GM21381 (cell line): Measurements from ENCODE around the gene GLP2R.
"Not testable (repeated sequence)": the region's sequence is repeated elsewhere in the genome, so short reads cannot be mapped to it uniquely, and the experiment has no call there.

Experiments used
- ATAC-seq: cut with Tn5 transposase; IDR thresholded peaks from one replicate; pipeline ENCODE4 v1.9.1; 2021; ENCODE audit warnings: mild to moderate bottlenecking, moderate library complexity; ENCODE audit not compliant: unreplicated experiment

Gene GLP2R

GRCh38 chr17:9825641-9826150 is at the start of gene GLP2R:
Gene GLP2R, plus strand, starts transcription at chr17:9825924. Its CDS starts 140 bp downstream, at chr17:9826064.
- ATAC-seq, result no peak

GRCh38 chr17:9776911-9777310 is 48.8 kb upstream of the GLP2R start:
- ATAC-seq, result no peak

GRCh38 chr17:9780552-9780951 is 45.2 kb upstream of the GLP2R start:
- no peak for ATAC-seq

- no peak for ATAC-seq
Measured at GRCh38 chr17:9783050-9783449, 42.7 kb upstream of the GLP2R start.

- not testable (repeated sequence) for ATAC-seq
Measured at GRCh38 chr17:9783465-9783864, 42.3 kb upstream of the GLP2R start.

GRCh38 chr17:9784544-9784943 is 41.2 kb upstream of the GLP2R start:
- no peak for ATAC-seq

- ATAC-seq, result no peak
Measured at GRCh38 chr17:9788601-9789000, 37.1 kb upstream of the GLP2R start.

GRCh38 chr17:9790316-9790715 is 35.4 kb upstream of the GLP2R start:
- ATAC-seq, result no peak

- no peak for ATAC-seq
Measured at GRCh38 chr17:9790889-9791876, 34.5 kb upstream of the GLP2R start, which contains the start of gene DHRS7C. Gene DHRS7C, minus strand, starts transcription at chr17:9791592. Its CDS starts 308 bp downstream, at chr17:9791284.

GRCh38 chr17:9792181-9792840 is 33.4 kb upstream of the GLP2R start:
- no peak for ATAC-seq

- no peak for ATAC-seq
Measured at GRCh38 chr17:9798008-9798407, 27.7 kb upstream of the GLP2R start.

- ATAC-seq, result no peak
Measured at GRCh38 chr17:9798724-9799123, 27.0 kb upstream of the GLP2R start.

- ATAC-seq, result no peak
Measured at GRCh38 chr17:9801505-9801904, 24.2 kb upstream of the GLP2R start.

GRCh38 chr17:9802294-9802693 is 23.4 kb upstream of the GLP2R start:
- no peak for ATAC-seq

GRCh38 chr17:9802697-9803096 is 23.0 kb upstream of the GLP2R start:
- no peak for ATAC-seq

GRCh38 chr17:9805769-9806168 is 20.0 kb upstream of the GLP2R start:
- no peak for ATAC-seq

GRCh38 chr17:9806699-9807098 is 19.0 kb upstream of the GLP2R start:
- no peak for ATAC-seq

- no peak for ATAC-seq
Measured at GRCh38 chr17:9809409-9809808, 16.3 kb upstream of the GLP2R start.

- no peak for ATAC-seq
Measured at GRCh38 chr17:9810100-9810949, 15.4 kb upstream of the GLP2R start.

GRCh38 chr17:9811086-9811485 is 14.6 kb upstream of the GLP2R start:
- ATAC-seq, result no peak

- ATAC-seq, result no peak
Measured at GRCh38 chr17:9811537-9811936, 14.2 kb upstream of the GLP2R start.
